ENCODE measurements around the gene DYNLRB2. TPM values are rescaled to one million over a fixed set of nuclear protein-coding genes. Genes with fewer than 3 reads are reported as not detected.

The DYNLRB2 gene
- total and polyA plus RNA-seq, 8 donors: 1.6 TPM; not detected in 7

GRCh38 chr16:80503107-80503506, 37.7 kb upstream of the DYNLRB2 start:
- H3K9me3 ChIP-seq: no peaks in the 10 kb centered on the region
- no peak for DNase-seq
- TF ChIP-seq POLR2AphosphoS5 (IDR thresholded peaks at IDR 0.05): peak in 1 of 3 donors; percentile 19
- TF ChIP-seq CTCF (IDR thresholded peaks at IDR 0.05): no peak
- no peaks in the 10 kb centered on the region for H3K36me3 ChIP-seq
- intact Hi-C loops (cut with DNase I; ENCODE audit: low total_unique reads): no loop called here
- peaks cover 0 to 3% (median 0%) of the 10 kb centered on the region in 4 donors for H3K4me1 ChIP-seq
- H3K27me3 ChIP-seq: no peaks in the 10 kb centered on the region
- no peak overlapping the region for H3K4me3 ChIP-seq
- WGBS, 5 donors: 59 to 85% (median 73%) methylated on average over 2 of the region's 2 CpGs
- peak overlapping the region in 3 of 5 donors; percentile 23 to 66 (median 49) for H3K27ac ChIP-seq

GRCh38 chr16:80507538-80507937, 33.3 kb upstream of the DYNLRB2 start:
- TF ChIP-seq EP300 (IDR thresholded peaks at IDR 0.05): no peak
- peak in 1 of 3 donors; percentile 10 for TF ChIP-seq POLR2AphosphoS5 (IDR thresholded peaks at IDR 0.05)
- WGBS, 5 donors: 63 to 79% (median 73%) methylated on average over 4 of the region's 4 CpGs
- DNase-seq: peak in 1 of 2 donors; percentile 14
- no peaks in the 10 kb centered on the region for H3K9me3 ChIP-seq
- H3K36me3 ChIP-seq: no peaks in the 10 kb centered on the region
- H3K4me3 ChIP-seq: no peak overlapping the region
- peak overlapping the region in 2 of 5 donors; percentile 7 to 52 for H3K27ac ChIP-seq
- no peaks in the 10 kb centered on the region for H3K4me1 ChIP-seq
- intact Hi-C loops (cut with DNase I; ENCODE audit: low total_unique reads): no loop called here
- peaks cover 0 to 6% (median 0%) of the 10 kb centered on the region in 3 donors for H3K27me3 ChIP-seq

GRCh38 chr16:80509872-80510271, 30.9 kb upstream of the DYNLRB2 start:
- Histone ChIP-seq H3K27ac (no peak overlapping the region), H3K4me3 (no peak overlapping the region), H3K9me3 (no peaks in the 10 kb centered on the region), H3K4me1 (no peaks in the 10 kb centered on the region), H3K27me3 (peaks cover 0 to 6% (median 0%) of the 10 kb centered on the region in 3 donors), H3K36me3 (no peaks in the 10 kb centered on the region)
- intact Hi-C loops (cut with DNase I; ENCODE audit: low total_unique reads): no loop called here
- no peak for TF ChIP-seq POLR2AphosphoS5 (IDR thresholded peaks at IDR 0.05)
- TF ChIP-seq EP300 (IDR thresholded peaks at IDR 0.05): no peak
- TF ChIP-seq CTCF (IDR thresholded peaks at IDR 0.05): no peak
- no peak for TF ChIP-seq POLR2A (IDR thresholded peaks at IDR 0.05)
- 45 to 51% (median 49%) methylated on average over 6 of the region's 6 CpGs for WGBS, 5 donors
- DNase-seq: no peak

GRCh38 chr16:80511824-80512592, 28.8 kb upstream of the DYNLRB2 start:
- 83 to 90% (median 87%) methylated on average over 9 of the region's 9 CpGs for WGBS, 5 donors
- TF ChIP-seq CTCF (IDR thresholded peaks at IDR 0.05) (no peak), EP300 (IDR thresholded peaks at IDR 0.05) (no peak), POLR2AphosphoS5 (IDR thresholded peaks at IDR 0.05) (no peak), POLR2A (IDR thresholded peaks at IDR 0.05) (no peak)
- no peaks in the 10 kb centered on the region for H3K4me1 ChIP-seq

GRCh38 chr16:80512593-80512853, 28.3 kb upstream of the DYNLRB2 start:
- Histone ChIP-seq H3K4me3 (no peak overlapping the region), H3K4me1 (no peaks in the 10 kb centered on the region), H3K27me3 (peaks cover 0 to 17% (median 0%) of the 10 kb centered on the region in 3 donors), H3K27ac (no peak overlapping the region), H3K36me3 (no peaks in the 10 kb centered on the region), H3K9me3 (no peaks in the 10 kb centered on the region)
- TF ChIP-seq CTCF (IDR thresholded peaks at IDR 0.05): no peak
- TF ChIP-seq EP300 (IDR thresholded peaks at IDR 0.05): no peak
- TF ChIP-seq POLR2A (IDR thresholded peaks at IDR 0.05): no peak
- no peak for TF ChIP-seq POLR2AphosphoS5 (IDR thresholded peaks at IDR 0.05)
- no peak for DNase-seq
- intact Hi-C loops (cut with DNase I; ENCODE audit: low total_unique reads): no loop called here
- 79 to 89% (median 81%) methylated on average over 1 of the region's 1 CpG for WGBS, 5 donors

More at GRCh38 chr16:80511824-80512592, 28.8 kb upstream of the DYNLRB2 start:
- H3K27ac ChIP-seq: no peak overlapping the region
- no peaks in the 10 kb centered on the region for H3K9me3 ChIP-seq
- DNase-seq: no peak
- peaks cover 0 to 17% (median 0%) of the 10 kb centered on the region in 3 donors for H3K27me3 ChIP-seq
- intact Hi-C loops (cut with DNase I; ENCODE audit: low total_unique reads): no loop called here
- H3K4me3 ChIP-seq: no peak overlapping the region
- H3K36me3 ChIP-seq: no peaks in the 10 kb centered on the region
